ENCODE measurements around the gene CMKLR1.

The CMKLR1 gene

GRCh38 chr12:108303703-108304102, 35.4 kb downstream of the CMKLR1 start:
- no peak for TF ChIP-seq CTCF (IDR thresholded peaks at IDR 0.05; ENCODE audit: low read depth, low read length)
- peaks cover 37% of the 10 kb centered on the region for H3K4me1 ChIP-seq
- DNase-seq, result no peak
- H3K9me3 ChIP-seq, result no peaks in the 10 kb centered on the region
- no peak overlapping the region for H3K4me3 ChIP-seq (ENCODE audit: low read depth, low read length)
- H3K36me3 ChIP-seq, result no peaks in the 10 kb centered on the region
- no peaks in the 10 kb centered on the region for H3K27me3 ChIP-seq

GRCh38 chr12:108302403-108303311, 36.5 kb downstream of the CMKLR1 start:
- no peaks in the 10 kb centered on the region for H3K27me3 ChIP-seq
- peak; percentile 16; the same call in 1 of the 2 replicates for TF ChIP-seq CTCF (IDR thresholded peaks at IDR 0.05; ENCODE audit: low read depth, low read length)
- no peaks in the 10 kb centered on the region for H3K9me3 ChIP-seq
- DNase-seq, result no peak
- H3K36me3 ChIP-seq, result no peaks in the 10 kb centered on the region
- H3K4me1 ChIP-seq, result peaks cover 37% of the 10 kb centered on the region
- no peak overlapping the region for H3K4me3 ChIP-seq (ENCODE audit: low read depth, low read length)

GRCh38 chr12:108302016-108302402, 37.1 kb downstream of the CMKLR1 start:
- TF ChIP-seq CTCF (IDR thresholded peaks at IDR 0.05; ENCODE audit: low read depth, low read length), result no peak
- DNase-seq, result no peak
- H3K4me1 ChIP-seq, result peaks cover 37% of the 10 kb centered on the region
- H3K4me3 ChIP-seq (ENCODE audit: low read depth, low read length), result no peak overlapping the region
- no peaks in the 10 kb centered on the region for H3K36me3 ChIP-seq
- H3K27me3 ChIP-seq, result no peaks in the 10 kb centered on the region
- no peaks in the 10 kb centered on the region for H3K9me3 ChIP-seq

GRCh38 chr12:108301346-108301745, 37.8 kb downstream of the CMKLR1 start:
- TF ChIP-seq CTCF (IDR thresholded peaks at IDR 0.05; ENCODE audit: low read depth, low read length), result no peak
- peaks cover 37% of the 10 kb centered on the region for H3K4me1 ChIP-seq
- no peaks in the 10 kb centered on the region for H3K36me3 ChIP-seq
- no peak for DNase-seq
- H3K4me3 ChIP-seq (ENCODE audit: low read depth, low read length), result no peak overlapping the region
- no peaks in the 10 kb centered on the region for H3K9me3 ChIP-seq
- no peaks in the 10 kb centered on the region for H3K27me3 ChIP-seq

GRCh38 chr12:108299980-108300696, 39.0 kb downstream of the CMKLR1 start:
- no peak for DNase-seq
- Histone ChIP-seq H3K27me3 (no peaks in the 10 kb centered on the region), H3K4me1 (peaks cover 28% of the 10 kb centered on the region), H3K36me3 (no peaks in the 10 kb centered on the region), H3K9me3 (no peaks in the 10 kb centered on the region), H3K4me3 (ENCODE audit: low read depth, low read length) (no peak overlapping the region)
- no peak for TF ChIP-seq CTCF (IDR thresholded peaks at IDR 0.05; ENCODE audit: low read depth, low read length)

- TF ChIP-seq CTCF (IDR thresholded peaks at IDR 0.05; ENCODE audit: low read depth, low read length), result no peak
- Histone ChIP-seq H3K9me3 (no peaks in the 10 kb centered on the region), H3K4me1 (peaks cover 22% of the 10 kb centered on the region), H3K4me3 (ENCODE audit: low read depth, low read length) (no peak overlapping the region), H3K36me3 (no peaks in the 10 kb centered on the region), H3K27me3 (no peaks in the 10 kb centered on the region)
- DNase-seq, result peak; percentile 51
These were observed 39.6 kb downstream of the CMKLR1 start for GRCh38 chr12:108299516-108299915.
